Parathyroid adenoma (tissue), 2 donors: ENCODE measurements around the gene OSGIN1.

Experiments used
- H2AFZ ChIP-seq: fragments of 300-600 bp; sonication (generic); one replicate; pipeline ENCODE4 v1.7.0; 2017; ENCODE audit warnings: antibody characterized with exemption, mild to moderate bottlenecking
- H3K27ac ChIP-seq: fragments of 300-600 bp; sonication (generic); one replicate; pipeline ENCODE4 v1.7.0; 2017
- H3K27me3 ChIP-seq: fragments of 300-600 bp; sonication (generic); one replicate; pipeline ENCODE4 v1.7.0; 2017; ENCODE audit warnings: low read length; ENCODE audit not compliant: control insufficient read depth, insufficient read depth
- H3K36me3 ChIP-seq: fragments of 300-600 bp; sonication (generic); one replicate; pipeline ENCODE4 v1.7.0; 2017; ENCODE audit warnings: low read length; ENCODE audit not compliant: control insufficient read depth, insufficient read depth
- H3K4me1 ChIP-seq: fragments of 300-600 bp; sonication (generic); one replicate; pipeline ENCODE4 v1.7.0; 2017; ENCODE audit warnings: control low read depth
- H3K4me2 ChIP-seq: fragments of 300-600 bp; sonication (generic); one replicate; pipeline ENCODE4 v1.7.0; 2017; ENCODE audit warnings: low read length
- H3K4me3 ChIP-seq: fragments of 300-600 bp; sonication (generic); one replicate; pipeline ENCODE4 v1.7.0; 2017; ENCODE audit warnings: low read depth, low read length
- H3K79me2 ChIP-seq: fragments of 300-600 bp; sonication (generic); one replicate; pipeline ENCODE4 v1.7.0; 2017; ENCODE audit warnings: control low read depth
- H3K9ac ChIP-seq: fragments of 300-600 bp; sonication (generic); one replicate; pipeline ENCODE4 v1.7.0; 2017; ENCODE audit warnings: mild to moderate bottlenecking
- H3K9me3 ChIP-seq: fragments of 300-600 bp; sonication (generic); one replicate; pipeline ENCODE4 v1.7.0; 2017; ENCODE audit warnings: low read length; ENCODE audit not compliant: control insufficient read depth
- TF ChIP-seq, protein P1 (sequence below): fragments of 300-600 bp; sonication (generic); IDR thresholded peaks from one replicate; pipeline ENCODE4 v1.7.0; 2017; ENCODE audit warnings: antibody characterized with exemption, mild to moderate bottlenecking
- donor health status: primary hyperparathyroidism.

The OSGIN1 gene

DNA sequence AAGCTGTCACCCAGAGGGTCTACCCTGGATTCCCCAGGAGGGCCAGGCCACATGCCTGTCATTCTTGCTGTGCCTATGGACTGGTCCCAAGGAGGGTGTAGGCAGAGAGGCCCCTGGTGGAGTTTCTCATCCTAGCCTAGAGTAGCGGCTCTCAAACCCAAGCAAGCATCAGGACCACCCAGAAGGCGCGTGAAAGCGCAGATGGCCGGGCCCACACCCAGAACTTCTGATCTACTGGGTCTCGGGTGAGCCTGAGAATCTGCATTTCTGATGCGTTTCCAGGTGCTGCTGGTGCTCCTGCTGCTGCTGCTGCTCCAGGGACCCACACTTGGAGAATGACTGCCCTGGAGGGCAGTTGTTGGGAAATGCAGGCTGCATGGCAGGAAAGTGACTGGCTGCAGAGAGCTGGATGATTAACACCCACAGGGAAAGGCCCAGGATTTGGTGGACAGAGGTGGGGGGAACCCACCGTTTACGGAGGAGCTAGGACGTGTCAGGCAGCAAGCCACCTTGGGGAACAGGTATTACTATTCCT, 9.5 kb upstream of the OSGIN1 start:
- TF ChIP-seq, protein P1, sequence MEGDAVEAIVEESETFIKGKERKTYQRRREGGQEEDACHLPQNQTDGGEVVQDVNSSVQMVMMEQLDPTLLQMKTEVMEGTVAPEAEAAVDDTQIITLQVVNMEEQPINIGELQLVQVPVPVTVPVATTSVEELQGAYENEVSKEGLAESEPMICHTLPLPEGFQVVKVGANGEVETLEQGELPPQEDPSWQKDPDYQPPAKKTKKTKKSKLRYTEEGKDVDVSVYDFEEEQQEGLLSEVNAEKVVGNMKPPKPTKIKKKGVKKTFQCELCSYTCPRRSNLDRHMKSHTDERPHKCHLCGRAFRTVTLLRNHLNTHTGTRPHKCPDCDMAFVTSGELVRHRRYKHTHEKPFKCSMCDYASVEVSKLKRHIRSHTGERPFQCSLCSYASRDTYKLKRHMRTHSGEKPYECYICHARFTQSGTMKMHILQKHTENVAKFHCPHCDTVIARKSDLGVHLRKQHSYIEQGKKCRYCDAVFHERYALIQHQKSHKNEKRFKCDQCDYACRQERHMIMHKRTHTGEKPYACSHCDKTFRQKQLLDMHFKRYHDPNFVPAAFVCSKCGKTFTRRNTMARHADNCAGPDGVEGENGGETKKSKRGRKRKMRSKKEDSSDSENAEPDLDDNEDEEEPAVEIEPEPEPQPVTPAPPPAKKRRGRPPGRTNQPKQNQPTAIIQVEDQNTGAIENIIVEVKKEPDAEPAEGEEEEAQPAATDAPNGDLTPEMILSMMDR = no peak
- Histone ChIP-seq H3K9me3 (no peaks in the 10 kb centered on the region), H3K9ac (no peak overlapping the region), H3K4me2 (no peak overlapping the region), H3K27me3 (no peaks in the 10 kb centered on the region), H3K27ac (no peak overlapping the region), H3K4me3 (no peak overlapping the region), H3K79me2 (no peaks in the 10 kb centered on the region), H3K36me3 (no peaks in the 10 kb centered on the region), H2AFZ (no peak overlapping the region), H3K4me1 (peaks cover 3% of the 10 kb centered on the region)

DNA sequence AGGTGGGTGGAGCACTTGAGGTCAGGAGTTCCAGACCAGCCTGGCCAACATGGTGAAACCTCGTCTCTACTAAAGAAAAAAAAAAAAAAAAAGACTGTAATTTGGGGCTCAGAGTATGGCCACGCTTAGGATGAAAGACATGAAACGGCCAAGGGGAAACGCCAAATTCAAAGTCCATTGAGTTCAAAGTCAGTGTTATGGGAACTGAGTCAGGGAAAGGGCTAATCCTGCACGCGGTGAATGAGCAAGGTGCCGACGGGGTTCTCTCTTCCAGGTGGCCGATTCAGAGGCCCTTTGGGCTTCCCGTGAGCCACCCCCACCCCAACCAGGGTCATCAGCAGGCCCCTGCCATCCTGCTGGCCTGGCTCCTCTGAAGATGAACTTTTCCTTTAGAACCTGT, 7.5 kb upstream of the OSGIN1 start:
- H3K36me3 ChIP-seq = no peaks in the 10 kb centered on the region

DNA sequence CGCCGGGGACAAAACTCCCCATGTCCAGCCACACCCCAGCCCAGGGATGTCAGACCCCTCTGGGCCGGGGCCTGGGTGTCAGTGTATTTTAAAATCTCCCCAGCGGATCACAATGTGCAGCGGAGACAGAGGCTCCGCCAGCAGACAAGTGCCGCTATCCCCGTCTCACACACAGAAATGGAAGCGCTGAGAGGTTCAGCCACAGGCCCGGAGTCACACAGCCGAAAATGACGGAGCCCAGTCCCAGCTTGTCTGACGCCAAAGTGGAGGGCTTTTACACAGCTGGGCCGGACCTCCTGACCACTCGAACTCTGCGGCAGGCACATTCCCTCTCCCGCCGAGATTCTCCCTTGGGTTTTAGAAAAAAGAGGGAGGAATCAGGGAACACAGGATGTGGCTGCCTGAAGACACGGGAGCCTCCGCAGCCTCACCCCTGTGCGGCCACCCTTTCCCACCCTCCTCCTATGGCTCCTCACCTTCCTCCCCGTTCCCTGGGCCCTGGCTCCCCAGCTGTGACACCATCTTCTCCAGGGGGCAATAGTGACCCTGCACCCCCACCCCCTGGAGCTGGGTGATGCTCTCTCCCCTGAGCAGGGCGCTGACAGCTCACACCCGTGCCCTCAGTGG, 6.8 kb upstream of the OSGIN1 start:
- H3K4me2 ChIP-seq = no peak overlapping the region
- no peaks in the 10 kb centered on the region for H3K9me3 ChIP-seq
- no peaks in the 10 kb centered on the region for H3K4me1 ChIP-seq
- no peaks in the 10 kb centered on the region for H3K36me3 ChIP-seq
- no peak overlapping the region for H3K4me3 ChIP-seq
- TF ChIP-seq, protein P1 = no peak
- no peak overlapping the region for H3K27ac ChIP-seq
- no peaks in the 10 kb centered on the region for H3K79me2 ChIP-seq
- no peaks in the 10 kb centered on the region for H3K27me3 ChIP-seq
- no peak overlapping the region for H2AFZ ChIP-seq
- H3K9ac ChIP-seq = no peak overlapping the region

More for the DNA sequence above, 7.5 kb upstream of the OSGIN1 start:
- Histone ChIP-seq H3K4me3 (no peak overlapping the region), H3K4me2 (no peak overlapping the region), H3K27me3 (no peaks in the 10 kb centered on the region), H2AFZ (no peak overlapping the region), H3K4me1 (no peaks in the 10 kb centered on the region), H3K9ac (no peak overlapping the region), H3K79me2 (no peaks in the 10 kb centered on the region), H3K27ac (no peak overlapping the region), H3K9me3 (no peaks in the 10 kb centered on the region)
- TF ChIP-seq, protein P1 = no peak

DNA sequence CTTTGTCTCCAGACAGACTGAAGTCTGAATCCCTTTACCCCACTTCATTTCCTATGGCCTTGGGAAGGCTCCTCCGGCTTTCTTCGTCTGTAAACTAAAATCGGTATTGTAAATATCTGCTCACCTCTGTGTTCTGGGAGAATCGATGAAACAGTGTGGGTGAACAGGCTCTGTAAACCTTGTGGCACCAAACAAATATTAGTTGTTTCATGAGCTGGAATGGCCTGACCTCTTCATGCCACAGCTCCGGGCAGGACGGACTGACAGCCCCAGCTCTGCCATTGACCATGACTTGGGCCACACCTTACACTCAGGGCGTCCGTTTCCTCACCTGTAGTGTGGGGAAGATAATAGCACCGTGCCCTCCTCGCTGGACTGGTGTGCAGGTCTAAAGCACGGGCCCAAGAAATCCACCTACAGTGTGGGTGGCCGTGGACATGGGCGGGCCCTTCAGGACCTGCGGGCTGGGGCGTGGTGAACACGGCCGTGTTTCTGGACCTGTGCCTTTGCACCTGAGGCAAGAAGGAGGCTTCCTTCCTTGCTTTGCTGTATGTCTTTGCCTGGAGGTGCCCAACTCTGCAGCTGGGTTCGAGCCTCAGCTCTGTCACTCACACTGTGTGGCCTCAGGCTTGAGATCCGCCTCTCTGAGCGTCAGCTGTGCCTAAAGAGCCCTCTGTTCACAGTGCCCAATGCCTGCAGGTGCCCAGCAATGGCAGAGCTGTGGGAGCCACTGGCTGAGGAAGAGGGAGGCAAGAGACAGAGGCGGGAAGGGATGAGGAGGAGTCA, 6.1 kb upstream of the OSGIN1 start:
- Histone ChIP-seq H3K79me2 (no peaks in the 10 kb centered on the region), H3K4me3 (no peak overlapping the region), H3K9me3 (no peaks in the 10 kb centered on the region), H3K27ac (no peak overlapping the region), H3K27me3 (no peaks in the 10 kb centered on the region), H3K9ac (no peak overlapping the region), H2AFZ (no peak overlapping the region), H3K36me3 (no peaks in the 10 kb centered on the region), H3K4me2 (no peak overlapping the region), H3K4me1 (no peaks in the 10 kb centered on the region)
- TF ChIP-seq, protein P1 = no peak
